Chondrocyte (in vitro differentiated cells): Measurements from ENCODE around the gene FXYD7. TPM values are rescaled to one million over a fixed set of nuclear protein-coding genes. Genes with fewer than 3 reads are reported as not detected.

ENCODE experiments used
- DNase-seq: peaks from one replicate; pipeline ENCODE4 v3.0.0; 2021; ENCODE audit warnings: mixed read lengths, low spot score
- H3K27ac Mint-ChIP-seq: one replicate; pipeline ENCODE4 v1.8.0; 2021; ENCODE audit warnings: mild to moderate bottlenecking, moderate library complexity, mixed read lengths; ENCODE audit not compliant: unreplicated experiment
- H3K27me3 Mint-ChIP-seq: 2 replicates; pipeline ENCODE4 v1.8.0; 2021; ENCODE audit warnings: low read depth, mixed read lengths
- H3K36me3 Mint-ChIP-seq: 2 replicates; pipeline ENCODE4 v1.8.0; 2021; ENCODE audit warnings: low read depth, mixed read lengths
- H3K4me1 Mint-ChIP-seq: 2 replicates; pipeline ENCODE4 v1.8.0; 2021; ENCODE audit warnings: low read depth, mild to moderate bottlenecking, mixed read lengths
- H3K4me3 Mint-ChIP-seq: one replicate; pipeline ENCODE4 v1.8.0; 2021; ENCODE audit warnings: mild to moderate bottlenecking, moderate library complexity, mixed read lengths; ENCODE audit not compliant: unreplicated experiment
- H3K9me3 Mint-ChIP-seq: 2 replicates; pipeline ENCODE4 v1.8.0; 2021; ENCODE audit warnings: low read depth, mixed read lengths
- long read RNA-seq: library from polyadenylated mRNA; stranded (forward); transcript quantifications from one replicate; pipeline ENCODE4 v2.0.0, GENCODE V29; 2021
- total RNA-seq: library from RNA; stranded (reverse); gene quantifications from 3 replicates; pipeline ENCODE4 v1.2.1, GENCODE V29; 2021
- TF ChIP-seq, protein P1 (sequence below): fragments of 200-600 bp; sonication (generic); IDR thresholded peaks from 2 replicates; pipeline ENCODE4 v1.5.0; 2021; ENCODE audit warnings: antibody characterized with exemption, mild to moderate bottlenecking, moderate library complexity

Gene FXYD7, protein sequence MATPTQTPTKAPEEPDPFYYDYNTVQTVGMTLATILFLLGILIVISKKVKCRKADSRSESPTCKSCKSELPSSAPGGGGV
- total RNA-seq: not detected in 3 replicates
- long read RNA-seq: 0 reads

DNA sequence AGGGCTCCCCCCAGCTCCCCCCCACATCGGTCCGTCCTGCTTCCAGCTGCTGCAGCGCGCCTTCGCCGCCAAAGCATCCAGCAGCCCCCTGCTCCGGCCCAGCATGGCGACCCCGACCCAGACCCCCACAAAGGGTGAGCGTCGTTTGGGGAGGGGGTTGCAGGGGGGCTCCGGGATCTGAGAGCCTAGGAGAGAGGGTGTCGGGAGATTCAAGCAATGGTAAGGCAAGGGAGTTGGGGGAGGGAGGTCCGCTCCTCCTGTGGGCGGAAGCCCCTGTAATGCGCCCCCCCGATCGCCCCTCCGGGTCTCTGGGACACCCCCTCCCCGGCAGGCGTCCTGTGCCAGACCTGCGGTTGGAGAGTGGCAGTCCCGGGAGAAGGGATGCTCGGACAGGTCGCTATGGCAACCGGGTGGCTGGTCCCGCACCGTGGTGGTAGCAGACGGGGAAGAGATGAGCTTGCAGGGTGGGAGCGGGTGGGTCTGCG lies at the start of gene FXYD7:
Gene FXYD7, plus strand, starts transcription at position 25 of the 485 bp plus-strand sequence. Its CDS starts 79 bp downstream, at position 104.
- peaks cover 44% of the 10 kb centered on the region for H3K4me1 Mint-ChIP-seq
- no peaks in the 10 kb centered on the region for H3K36me3 Mint-ChIP-seq
- DNase-seq: no peak
- H3K27ac Mint-ChIP-seq: no peak within 1 kb of the TSS
- peaks cover 14% of the 10 kb centered on the region for H3K27me3 Mint-ChIP-seq
- TF ChIP-seq, protein P1, sequence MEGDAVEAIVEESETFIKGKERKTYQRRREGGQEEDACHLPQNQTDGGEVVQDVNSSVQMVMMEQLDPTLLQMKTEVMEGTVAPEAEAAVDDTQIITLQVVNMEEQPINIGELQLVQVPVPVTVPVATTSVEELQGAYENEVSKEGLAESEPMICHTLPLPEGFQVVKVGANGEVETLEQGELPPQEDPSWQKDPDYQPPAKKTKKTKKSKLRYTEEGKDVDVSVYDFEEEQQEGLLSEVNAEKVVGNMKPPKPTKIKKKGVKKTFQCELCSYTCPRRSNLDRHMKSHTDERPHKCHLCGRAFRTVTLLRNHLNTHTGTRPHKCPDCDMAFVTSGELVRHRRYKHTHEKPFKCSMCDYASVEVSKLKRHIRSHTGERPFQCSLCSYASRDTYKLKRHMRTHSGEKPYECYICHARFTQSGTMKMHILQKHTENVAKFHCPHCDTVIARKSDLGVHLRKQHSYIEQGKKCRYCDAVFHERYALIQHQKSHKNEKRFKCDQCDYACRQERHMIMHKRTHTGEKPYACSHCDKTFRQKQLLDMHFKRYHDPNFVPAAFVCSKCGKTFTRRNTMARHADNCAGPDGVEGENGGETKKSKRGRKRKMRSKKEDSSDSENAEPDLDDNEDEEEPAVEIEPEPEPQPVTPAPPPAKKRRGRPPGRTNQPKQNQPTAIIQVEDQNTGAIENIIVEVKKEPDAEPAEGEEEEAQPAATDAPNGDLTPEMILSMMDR: peak; percentile 68
- no peak within 1 kb of the TSS for H3K4me3 Mint-ChIP-seq
- H3K9me3 Mint-ChIP-seq: no peaks in the 10 kb centered on the region

DNA sequence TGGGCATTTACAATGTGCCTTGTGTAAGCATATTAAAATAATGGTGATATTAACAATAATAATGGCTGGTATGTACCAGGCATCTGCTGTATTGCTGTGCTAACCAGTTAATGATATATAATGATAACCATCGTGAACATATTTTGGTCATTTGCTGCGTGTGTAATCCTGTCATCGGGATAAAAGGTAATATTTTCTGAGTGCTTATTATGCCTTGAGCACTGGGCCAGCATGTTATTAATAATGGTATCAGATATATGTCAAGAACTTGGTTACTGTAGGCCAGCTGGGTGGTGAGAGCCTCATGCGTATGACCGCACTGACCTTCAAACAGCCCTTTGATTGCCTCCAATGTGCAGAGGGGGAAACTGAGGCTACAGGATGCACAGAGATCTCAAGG lies 49.6 kb upstream of the FXYD7 start:
- H3K4me3 Mint-ChIP-seq: no peak overlapping the region
- H3K4me1 Mint-ChIP-seq: peaks cover 5% of the 10 kb centered on the region
- DNase-seq: no peak
- H3K36me3 Mint-ChIP-seq: no peaks in the 10 kb centered on the region
- H3K27me3 Mint-ChIP-seq: no peaks in the 10 kb centered on the region
- TF ChIP-seq, protein P1: no peak
- no peak overlapping the region for H3K27ac Mint-ChIP-seq
- H3K9me3 Mint-ChIP-seq: no peaks in the 10 kb centered on the region

DNA sequence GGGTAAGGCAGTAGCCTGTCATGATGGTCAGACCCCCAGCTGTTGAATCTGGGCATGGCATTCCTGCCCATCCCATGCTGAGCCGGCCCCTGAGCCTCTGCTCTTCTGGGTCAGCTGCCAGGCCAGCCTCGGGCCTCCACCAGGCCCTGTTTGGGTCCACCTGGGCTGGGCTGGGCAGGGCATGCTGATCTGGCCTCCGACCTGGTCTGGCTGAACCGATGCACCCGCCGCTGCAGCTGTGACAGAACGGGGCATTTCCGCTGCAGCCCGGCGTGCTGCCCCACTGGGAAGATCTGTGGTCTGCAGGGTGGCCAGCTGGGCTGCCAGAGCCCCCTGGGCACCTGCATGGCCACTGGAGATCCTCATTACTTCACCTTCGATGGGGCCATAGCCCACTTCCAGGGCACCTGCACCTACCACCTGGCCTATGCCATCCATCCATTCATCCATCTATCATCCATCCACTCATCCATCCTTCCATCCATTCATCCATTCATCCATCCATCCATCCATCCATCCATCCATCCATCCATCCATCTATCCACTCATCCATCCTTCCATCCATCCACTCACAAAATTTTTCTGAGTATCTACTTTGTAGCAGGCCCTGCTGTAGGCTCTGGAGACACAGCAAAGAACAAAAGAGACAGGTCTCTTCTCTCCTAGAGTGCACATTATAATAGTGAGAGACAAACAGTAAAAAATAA lies 49.0 kb upstream of the FXYD7 start:
- Mint-ChIP-seq H3K4me3 (no peak overlapping the region), H3K27ac (no peak overlapping the region), H3K9me3 (no peaks in the 10 kb centered on the region), H3K36me3 (no peaks in the 10 kb centered on the region), H3K4me1 (no peaks in the 10 kb centered on the region), H3K27me3 (no peaks in the 10 kb centered on the region)
- DNase-seq: no peak
- TF ChIP-seq, protein P1: no peak

DNA sequence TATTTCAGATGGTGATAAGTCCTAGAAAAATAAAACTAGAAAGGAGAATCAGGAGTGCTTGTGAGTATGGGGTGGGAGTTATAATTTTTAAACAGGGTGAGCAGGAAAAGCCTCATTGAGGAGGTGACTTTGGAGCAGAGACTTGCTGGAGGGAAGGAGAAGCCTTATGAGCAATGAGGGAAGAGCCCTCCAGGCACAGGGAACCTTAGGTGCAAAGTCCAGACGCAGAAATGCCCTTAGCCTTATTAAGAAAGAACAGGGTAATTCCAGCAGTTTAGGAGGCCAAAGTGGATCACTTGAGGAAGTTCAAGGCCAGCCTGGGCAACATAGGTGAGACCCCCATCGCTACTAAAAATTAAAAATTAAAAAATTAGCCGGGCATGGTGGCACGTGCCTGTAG lies 48.4 kb upstream of the FXYD7 start:
- H3K4me3 Mint-ChIP-seq: no peak overlapping the region
- no peak overlapping the region for H3K27ac Mint-ChIP-seq
- H3K9me3 Mint-ChIP-seq: no peaks in the 10 kb centered on the region
- H3K27me3 Mint-ChIP-seq: no peaks in the 10 kb centered on the region
- no peak for DNase-seq
- TF ChIP-seq, protein P1: no peak
- no peaks in the 10 kb centered on the region for H3K36me3 Mint-ChIP-seq
- no peaks in the 10 kb centered on the region for H3K4me1 Mint-ChIP-seq

DNA sequence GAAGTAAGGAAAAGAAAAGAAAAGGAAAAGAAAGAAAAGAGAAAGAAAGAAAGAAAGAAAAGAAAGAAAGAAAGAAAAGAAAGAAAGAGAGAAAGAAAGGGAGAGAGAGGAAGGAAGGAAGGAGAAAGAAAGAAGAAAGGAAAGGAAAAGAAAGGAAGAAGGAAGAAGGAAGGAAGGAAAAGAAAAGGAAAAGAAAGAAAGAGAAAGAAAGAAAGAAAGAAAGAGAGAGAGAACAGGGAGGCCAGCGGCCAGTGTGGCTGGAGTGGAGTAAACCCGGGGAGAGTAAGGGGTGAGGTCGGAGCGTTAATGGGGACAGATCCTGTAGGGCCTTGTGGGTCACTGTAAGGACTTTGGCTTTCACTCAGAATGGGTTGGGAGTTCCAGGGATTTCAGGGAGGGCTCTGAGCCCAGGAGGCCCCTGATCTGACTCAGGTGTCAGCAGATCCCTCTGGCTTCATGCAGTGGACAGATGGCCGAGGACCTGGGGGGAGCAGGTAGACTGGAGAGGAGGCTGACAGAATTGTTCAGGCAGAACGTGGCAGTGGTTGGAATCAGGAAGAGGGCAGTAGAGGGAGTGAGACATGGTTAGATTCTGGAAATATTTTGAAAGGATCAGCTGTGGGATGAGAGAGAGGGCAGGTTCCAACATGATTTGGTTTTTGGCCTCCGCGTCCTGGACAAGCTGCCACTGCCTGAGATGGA lies 47.2 kb upstream of the FXYD7 start:
- no peaks in the 10 kb centered on the region for H3K9me3 Mint-ChIP-seq

More for the DNA sequence above, 47.2 kb upstream of the FXYD7 start:
- H3K4me1 Mint-ChIP-seq: no peaks in the 10 kb centered on the region
- DNase-seq: no peak
- peak overlapping the region; percentile 38 for H3K27ac Mint-ChIP-seq
- no peak overlapping the region for H3K4me3 Mint-ChIP-seq
- H3K36me3 Mint-ChIP-seq: no peaks in the 10 kb centered on the region
- TF ChIP-seq, protein P1: no peak
- no peaks in the 10 kb centered on the region for H3K27me3 Mint-ChIP-seq
